Stimulated activated CD4-positive, alpha-beta T cell treated with anti-CD3 and anti-CD28 coated beads, Interleukin-1b, Interleukin-23, amount 100 ng/mL, for 4 hours (primary cell): ENCODE measurements around the gene PIK3IP1.

Source experiments
- DNase-seq, 2 donors: peaks; one replicate each; pipeline ENCODE4 v3.0.0-alpha.2; 2020; ENCODE audit warnings: low read depth in 2 of 2

PIK3IP1 gene

GRCh38 chr22:31308181-31308580, 15.9 kb upstream of the PIK3IP1 start:
- no peak for DNase-seq

DNA sequence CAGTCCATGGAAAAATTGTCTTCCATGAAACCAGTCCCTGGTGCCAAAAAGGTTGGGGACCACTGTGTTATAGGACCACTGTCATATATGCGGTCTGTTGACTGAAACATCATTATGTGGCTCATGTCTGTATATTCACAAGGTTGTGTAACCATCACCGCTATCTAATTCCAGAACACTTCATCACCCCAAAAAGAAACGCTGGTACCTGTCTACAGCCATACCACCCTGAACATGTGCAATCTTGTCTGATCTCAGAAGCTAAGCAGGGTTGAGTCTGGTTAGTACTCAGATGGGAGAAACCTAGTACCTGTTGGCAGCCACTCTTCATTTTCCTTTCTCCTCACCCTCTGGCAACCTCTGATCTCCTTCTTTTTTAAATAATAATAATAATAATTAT, 12.9 kb upstream of the PIK3IP1 start:
- no peak for DNase-seq

DNA sequence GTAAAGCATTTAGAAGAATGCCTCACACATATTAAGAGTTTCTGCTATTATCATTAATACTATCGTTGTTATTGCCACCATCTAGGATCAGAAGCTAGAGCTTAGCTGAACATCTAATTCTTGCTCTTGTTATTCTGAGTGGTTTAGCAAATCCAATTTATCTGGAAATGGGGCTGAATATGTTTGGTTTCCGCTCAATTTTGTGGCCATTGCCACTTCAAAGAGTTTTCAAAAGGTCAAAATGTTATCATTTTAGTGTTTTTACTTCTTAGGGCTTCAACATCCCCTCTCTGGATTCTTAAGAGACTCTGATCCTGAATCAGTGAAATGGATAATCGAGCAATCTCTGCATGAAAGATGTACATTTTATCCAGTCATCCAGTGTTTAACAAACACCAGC, 10.2 kb upstream of the PIK3IP1 start:
- DNase-seq, result no peak

- no peak for DNase-seq
Observed at GRCh38 chr22:31302006-31302405, 9.7 kb upstream of the PIK3IP1 start.

DNA sequence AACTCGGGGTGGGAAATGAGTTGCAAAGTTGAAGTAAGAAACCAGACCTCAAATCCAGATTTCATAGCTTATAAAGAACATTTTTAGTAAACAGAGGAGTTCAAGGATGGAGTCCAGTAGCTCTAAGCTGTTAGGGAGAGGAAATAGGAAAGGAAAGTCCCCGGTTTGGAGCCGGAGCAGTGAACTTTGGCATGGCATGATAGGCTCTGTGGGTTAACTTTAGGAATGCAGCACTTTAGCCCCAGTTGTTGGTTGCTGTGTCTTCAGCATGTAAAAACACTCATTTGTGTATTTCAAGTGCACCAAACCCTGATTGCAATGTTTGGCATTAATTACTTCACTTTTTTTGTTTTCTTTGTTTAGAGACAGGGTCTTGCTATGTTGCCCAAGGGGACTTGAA, 8.6 kb upstream of the PIK3IP1 start:
- DNase-seq, result no peak

GRCh38 chr22:31295831-31296657, 3.8 kb upstream of the PIK3IP1 start:
- no peak for DNase-seq

GRCh38 chr22:31295360-31295759, 3.1 kb upstream of the PIK3IP1 start:
- DNase-seq, result no peak

DNA sequence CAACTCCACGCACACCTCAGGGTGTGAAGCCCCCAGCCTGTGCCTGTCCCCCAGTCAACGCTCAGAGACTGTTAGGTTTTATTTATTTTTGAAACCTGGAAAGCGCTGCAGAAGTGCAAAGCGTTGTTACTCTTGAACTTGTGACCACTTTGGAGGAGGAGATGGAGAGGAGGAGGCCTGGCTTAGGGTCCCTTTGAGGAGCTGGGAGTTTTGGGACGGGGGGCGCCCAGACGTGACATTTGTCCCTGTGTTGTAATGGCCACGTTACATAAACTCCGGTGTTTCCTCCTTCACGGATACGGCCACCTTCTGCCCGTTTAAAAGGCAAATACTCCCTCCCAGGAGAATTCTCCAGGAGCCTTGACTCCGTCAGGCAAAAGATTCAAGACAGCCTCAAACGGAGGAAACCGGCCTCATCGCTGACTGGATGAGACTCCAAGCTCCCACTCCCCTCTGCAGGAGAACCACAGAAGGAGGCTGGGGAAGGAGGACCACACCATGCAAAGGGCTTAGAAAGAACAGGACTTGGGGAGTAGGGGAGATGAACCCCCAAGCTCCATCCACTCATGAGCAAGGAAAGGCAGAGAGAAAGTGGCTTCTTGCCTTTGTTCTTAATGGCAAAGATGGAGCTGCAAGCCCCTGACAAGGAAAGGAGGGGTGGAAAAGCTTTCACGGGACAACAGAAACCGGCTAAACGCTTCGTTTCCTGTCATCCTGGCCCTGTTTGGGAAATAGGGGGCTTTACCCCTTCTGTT, 630 bp downstream of the PIK3IP1 start:
- DNase-seq, result no peak

DNA sequence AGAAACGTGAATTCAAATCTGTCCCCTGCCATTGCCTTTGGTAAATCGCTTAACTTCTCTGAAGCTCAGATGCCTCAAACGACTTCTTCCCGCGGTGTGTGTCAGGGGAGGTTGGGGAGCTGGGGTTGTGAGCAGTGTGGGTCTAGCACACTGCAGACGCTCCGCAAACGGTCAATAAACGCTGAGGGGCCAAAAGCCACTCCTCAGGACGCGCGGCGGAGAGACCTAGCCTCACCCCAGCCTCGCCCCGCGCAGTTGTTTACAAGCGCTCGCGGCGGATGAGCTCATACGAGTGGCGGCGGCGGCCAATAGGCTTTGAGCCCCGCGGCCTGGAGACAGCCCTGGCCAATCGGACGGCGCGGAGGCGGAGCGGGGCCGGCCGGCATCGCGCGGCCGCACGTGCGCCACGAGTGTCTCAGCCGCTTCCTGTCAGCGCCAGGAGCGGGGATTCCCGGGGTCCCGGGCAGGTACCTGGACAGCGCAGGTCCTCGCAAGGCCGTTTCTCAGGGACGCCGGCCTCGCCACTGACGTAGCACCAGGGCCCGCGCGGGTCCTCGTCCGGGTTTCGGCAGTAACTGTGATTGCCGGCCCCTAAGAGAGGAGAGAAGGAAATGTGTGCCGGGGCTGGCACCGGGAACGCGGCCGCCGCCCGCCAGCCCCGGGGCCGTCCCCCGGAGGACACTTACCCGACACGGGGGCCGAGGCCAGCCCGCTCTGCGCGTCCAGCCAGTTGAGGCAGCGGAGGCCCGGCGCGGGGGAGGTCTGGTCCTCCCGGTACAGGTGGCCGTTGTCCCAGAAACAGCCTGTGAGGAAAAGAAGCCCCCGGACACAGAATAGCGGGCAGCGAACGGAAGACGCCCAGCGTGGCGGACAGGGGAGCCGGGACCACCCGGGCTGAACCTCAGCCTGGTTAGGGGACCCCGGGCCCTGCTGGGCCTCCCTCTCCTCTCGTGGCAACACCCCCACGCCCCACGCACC, 1.5 kb downstream of the PIK3IP1 start:
- DNase-seq, result peak; percentile 86 to 87

DNA sequence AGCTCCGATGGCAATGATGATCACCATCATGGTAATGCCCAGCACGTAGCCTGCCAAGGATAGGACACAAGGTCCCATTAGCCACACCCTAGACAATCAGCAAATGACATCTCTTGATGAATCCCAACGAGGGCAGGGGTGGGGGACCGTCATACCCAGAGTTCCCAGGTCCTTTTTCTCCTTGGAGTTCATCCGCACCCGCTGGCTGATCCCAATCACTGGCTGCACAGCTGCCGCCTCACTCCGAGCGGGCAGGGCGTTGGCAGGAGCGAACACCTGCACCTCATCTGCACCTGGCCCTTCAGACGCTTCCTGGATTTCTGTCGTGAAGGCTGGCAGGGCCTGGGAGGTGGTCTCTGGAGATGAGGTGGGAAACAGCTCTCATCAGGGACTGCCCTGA, 2.9 kb downstream of the PIK3IP1 start:
- no peak for DNase-seq

DNA sequence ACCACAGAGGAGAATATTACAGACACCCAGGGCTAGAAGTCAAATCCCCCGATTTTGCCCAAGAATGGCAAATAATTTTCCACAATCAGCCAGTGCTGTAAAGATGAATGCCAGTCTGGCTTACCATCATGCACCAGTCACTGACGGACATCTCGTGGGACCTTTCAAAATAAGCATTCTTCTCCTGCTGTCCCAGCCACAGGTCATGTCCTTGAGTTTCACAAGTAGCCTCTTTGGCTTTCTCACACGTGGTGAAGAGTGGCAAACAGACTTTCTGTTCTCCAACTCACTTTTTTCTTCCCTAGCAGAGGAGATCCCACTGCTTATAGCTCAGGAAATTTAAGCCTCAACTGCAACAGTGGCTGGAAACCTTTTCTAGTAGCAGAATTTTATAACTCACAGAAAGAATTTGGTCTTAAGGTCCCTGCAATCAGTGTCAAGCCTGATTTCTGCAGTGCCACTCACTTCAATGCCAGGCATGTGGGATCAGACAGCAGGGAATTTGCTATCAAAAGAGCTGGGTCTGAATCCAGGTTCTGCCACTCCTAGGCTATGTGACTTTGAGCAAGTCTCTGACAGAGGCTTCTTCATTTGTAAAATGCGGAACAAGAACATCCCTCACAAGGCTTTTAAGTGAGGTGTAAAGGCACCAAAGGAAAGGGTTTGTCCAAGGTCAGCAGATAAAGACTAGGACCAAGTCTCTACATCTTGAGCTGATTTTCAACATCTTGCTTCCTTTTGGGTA, 3.6 kb downstream of the PIK3IP1 start:
- DNase-seq, result no peak

DNA sequence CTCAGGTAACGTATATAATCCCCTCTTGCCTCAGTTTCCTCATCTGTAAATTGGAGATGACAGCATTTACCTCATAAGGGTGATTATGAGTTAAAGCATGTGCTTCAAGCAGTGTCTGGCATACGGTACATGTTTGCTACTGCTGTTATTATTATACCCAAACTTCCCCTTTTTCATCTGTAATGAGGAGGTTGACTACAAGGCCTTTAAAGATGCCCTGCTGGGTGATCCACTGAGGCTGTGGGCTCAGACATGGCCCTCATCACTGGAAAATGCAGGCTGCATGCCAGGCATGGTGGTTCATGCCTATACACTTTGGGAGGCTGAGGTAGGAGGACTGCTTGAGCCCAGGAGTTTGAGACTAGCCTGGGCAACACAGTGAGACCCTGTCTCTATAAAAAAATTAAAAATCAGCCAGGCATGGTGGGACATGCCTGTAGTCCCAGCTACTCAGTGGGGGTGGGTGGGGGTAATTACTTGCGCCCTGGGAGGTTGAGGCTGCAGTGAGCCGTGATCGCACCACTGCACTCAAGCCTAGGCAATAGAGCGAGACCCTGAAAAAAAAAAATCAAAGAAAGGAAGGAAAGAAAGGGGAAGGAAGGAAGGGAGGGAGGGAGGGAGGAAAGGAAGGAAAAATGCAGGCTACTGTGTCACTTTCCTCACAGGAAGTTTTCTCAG, 4.3 kb downstream of the PIK3IP1 start:
- DNase-seq, result no peak

- DNase-seq, result peak in 1 of 2 donors; percentile 55
Observed at GRCh38 chr22:31286360-31287255, 5.7 kb downstream of the PIK3IP1 start.

GRCh38 chr22:31284281-31285155, 7.8 kb downstream of the PIK3IP1 start:
- DNase-seq, result no peak

GRCh38 chr22:31282748-31283468, 9.4 kb downstream of the PIK3IP1 start:
- DNase-seq, result no peak

- no peak for DNase-seq
Observed at GRCh38 chr22:31281733-31282132, 10.6 kb downstream of the PIK3IP1 start.

DNA sequence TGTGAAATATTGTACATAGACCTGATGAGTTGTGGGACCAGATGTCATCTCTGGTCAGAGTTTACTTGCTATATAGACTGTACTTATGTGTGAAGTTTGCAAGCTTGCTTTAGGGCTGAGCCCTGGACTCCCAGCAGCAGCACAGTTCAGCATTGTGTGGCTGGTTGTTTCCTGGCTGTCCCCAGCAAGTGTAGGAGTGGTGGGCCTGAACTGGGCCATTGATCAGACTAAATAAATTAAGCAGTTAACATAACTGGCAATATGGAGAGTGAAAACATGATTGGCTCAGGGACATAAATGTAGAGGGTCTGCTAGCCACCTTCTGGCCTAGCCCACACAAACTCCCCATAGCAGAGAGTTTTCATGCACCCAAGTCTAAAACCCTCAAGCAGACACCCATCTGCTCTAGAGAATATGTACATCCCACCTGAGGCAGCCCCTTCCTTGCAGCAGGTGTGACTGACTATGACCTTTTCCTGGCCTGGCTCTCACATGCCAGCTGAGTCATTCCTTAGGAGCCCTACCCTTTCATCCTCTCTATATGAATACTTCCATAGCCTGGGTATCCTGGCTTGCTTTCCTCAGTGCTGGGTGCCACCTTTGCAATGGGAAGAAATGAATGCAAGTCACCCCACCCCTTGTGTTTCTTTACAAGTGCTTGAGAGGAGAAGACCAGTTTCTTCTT, 12.3 kb downstream of the PIK3IP1 start:
- no peak for DNase-seq
